HG03457 (cell line): Measurements from ENCODE around the gene HOXD1.

Experiments used
- ATAC-seq: cut with Tn5 transposase; IDR thresholded peaks from one replicate; pipeline ENCODE4 v1.9.1; 2021; ENCODE audit warnings: moderate number of reproducible peaks; ENCODE audit not compliant: unreplicated experiment

HOXD1 gene

GRCh38 chr2:176152350-176153181, 35.9 kb upstream of the HOXD1 start:
- no peak for ATAC-seq

GRCh38 chr2:176154576-176155252, 33.8 kb upstream of the HOXD1 start:
- ATAC-seq, result no peak

- no peak for ATAC-seq
Observed at GRCh38 chr2:176155356-176156044, 33.0 kb upstream of the HOXD1 start.

GRCh38 chr2:176156301-176156806, 32.1 kb upstream of the HOXD1 start:
- no peak for ATAC-seq

- no peak for ATAC-seq
Observed at GRCh38 chr2:176156807-176157498, 31.5 kb upstream of the HOXD1 start, which contains the start of gene HOXD3. Gene HOXD3 (plus strand): TSS chr2:176157307. CDS start chr2:176169115, 11,808 bp downstream.

- no peak for ATAC-seq
Observed at GRCh38 chr2:176157499-176158185, 30.8 kb upstream of the HOXD1 start.

GRCh38 chr2:176158186-176158591, 30.3 kb upstream of the HOXD1 start:
- no peak for ATAC-seq

- no peak for ATAC-seq
Observed at GRCh38 chr2:176158855-176159662, 29.4 kb upstream of the HOXD1 start.

GRCh38 chr2:176159663-176160250, 28.7 kb upstream of the HOXD1 start:
- ATAC-seq, result no peak

GRCh38 chr2:176160251-176160985, 28.1 kb upstream of the HOXD1 start:
- ATAC-seq, result no peak

- no peak for ATAC-seq
Observed at GRCh38 chr2:176160986-176161824, 27.3 kb upstream of the HOXD1 start.

GRCh38 chr2:176161825-176162626, 26.4 kb upstream of the HOXD1 start:
- no peak for ATAC-seq

- no peak for ATAC-seq
Observed at GRCh38 chr2:176162911-176163671, 25.4 kb upstream of the HOXD1 start.

- ATAC-seq, result no peak
Observed at GRCh38 chr2:176163672-176164056, 24.8 kb upstream of the HOXD1 start.

- no peak for ATAC-seq
Observed at GRCh38 chr2:176164201-176164600, 24.3 kb upstream of the HOXD1 start.
